Ascending aorta (tissue), 2 donors: ENCODE results near the gene MVD. TPM values are rescaled to one million over a fixed set of nuclear protein-coding genes. Genes with fewer than 3 reads are reported as not detected.

Source experiments
- DNase-seq, 2 donors: peaks; one replicate each; pipeline ENCODE4 v3.0.0-alpha.2; 2019; ENCODE audit warnings: low spot score in 2 of 2
- H3K27ac ChIP-seq, 2 donors: fragments of 200-600 bp; sonication (generic); one replicate each; pipeline ENCODE4 v1.5.1; 2016 to 2017; ENCODE audit warnings: mild to moderate bottlenecking in 1 of 2
- H3K27me3 ChIP-seq: fragments of 200-600 bp; sonication (generic); one replicate; pipeline ENCODE4 v1.5.1; 2017
- H3K36me3 ChIP-seq, 2 donors: fragments of 200-600 bp; sonication (generic); one replicate each; pipeline ENCODE4 v1.5.1; 2016
- H3K4me1 ChIP-seq, 2 donors: fragments of 200-600 bp; sonication (generic); one replicate each; pipeline ENCODE4 v1.5.1; 2016 to 2017; ENCODE audit warnings: mild to moderate bottlenecking in 1 of 2
- H3K4me3 ChIP-seq, 2 donors: fragments of 200-600 bp; sonication (generic); one replicate each; pipeline ENCODE4 v1.5.1; 2016 to 2017; ENCODE audit warnings: mild to moderate bottlenecking in 1 of 2
- H3K9me3 ChIP-seq, 2 donors: fragments of 200-600 bp; sonication (generic); one replicate each; pipeline ENCODE4 v1.5.1; 2016
- intact Hi-C: fragments of 100-400 bp; cut with DNase I; formaldehyde crosslinking; loops from one replicate; pipeline ENCODE4 v1.15.1; 2023
- total RNA-seq: library from RNA; depleted of rRNA; stranded (reverse); fragments of >200 nt; gene quantifications from one replicate; pipeline ENCODE4 v1.1.0, GENCODE V29; 2016
- TF ChIP-seq, protein P1 (sequence below), 3 experiments: fragments of 200-600 bp in 2 of 3; fragments of 450-650 bp in 1 of 3; sonication (generic) in 2 of 3; IDR thresholded peaks; one replicate each; pipeline ENCODE4 v1.5.1; 2016 to 2019; ENCODE audit warnings: antibody characterized with exemption in 3 of 3, mild to moderate bottlenecking in 1 of 3, moderate library complexity in 1 of 3

MVD gene
- total RNA-seq, 1 donor from 2014 or later, result 72.9 TPM

DNA sequence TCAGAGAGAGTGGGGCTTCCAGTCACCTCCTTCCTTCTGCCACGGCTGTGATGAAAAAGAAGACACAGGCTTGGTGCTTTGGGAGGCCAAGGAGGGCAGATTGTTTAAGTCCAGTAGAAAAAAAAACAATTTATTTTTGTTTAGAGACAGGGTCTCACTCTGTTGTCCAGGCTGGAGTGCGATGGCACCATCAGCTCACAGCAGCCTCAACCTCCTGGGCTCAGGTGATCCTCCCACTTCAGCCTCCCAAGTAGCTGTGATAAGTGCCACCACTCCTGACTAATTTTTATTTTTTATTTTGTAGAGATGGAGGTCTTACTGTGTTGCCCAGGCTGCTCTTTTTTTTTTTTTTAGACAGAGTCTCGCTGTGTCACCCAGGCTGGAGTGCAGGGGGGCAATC is 2.7 kb upstream of the MVD start:
- Histone ChIP-seq H3K4me3 (no peak overlapping the region), H3K9me3 (no peaks in the 10 kb centered on the region), H3K4me1 (peaks cover 0 to 11% of the 10 kb centered on the region in 2 donors), H3K27me3 (no peaks in the 10 kb centered on the region), H3K36me3 (no peaks in the 10 kb centered on the region), H3K27ac (no peak overlapping the region)
- no peak for DNase-seq
- TF ChIP-seq, protein P1, sequence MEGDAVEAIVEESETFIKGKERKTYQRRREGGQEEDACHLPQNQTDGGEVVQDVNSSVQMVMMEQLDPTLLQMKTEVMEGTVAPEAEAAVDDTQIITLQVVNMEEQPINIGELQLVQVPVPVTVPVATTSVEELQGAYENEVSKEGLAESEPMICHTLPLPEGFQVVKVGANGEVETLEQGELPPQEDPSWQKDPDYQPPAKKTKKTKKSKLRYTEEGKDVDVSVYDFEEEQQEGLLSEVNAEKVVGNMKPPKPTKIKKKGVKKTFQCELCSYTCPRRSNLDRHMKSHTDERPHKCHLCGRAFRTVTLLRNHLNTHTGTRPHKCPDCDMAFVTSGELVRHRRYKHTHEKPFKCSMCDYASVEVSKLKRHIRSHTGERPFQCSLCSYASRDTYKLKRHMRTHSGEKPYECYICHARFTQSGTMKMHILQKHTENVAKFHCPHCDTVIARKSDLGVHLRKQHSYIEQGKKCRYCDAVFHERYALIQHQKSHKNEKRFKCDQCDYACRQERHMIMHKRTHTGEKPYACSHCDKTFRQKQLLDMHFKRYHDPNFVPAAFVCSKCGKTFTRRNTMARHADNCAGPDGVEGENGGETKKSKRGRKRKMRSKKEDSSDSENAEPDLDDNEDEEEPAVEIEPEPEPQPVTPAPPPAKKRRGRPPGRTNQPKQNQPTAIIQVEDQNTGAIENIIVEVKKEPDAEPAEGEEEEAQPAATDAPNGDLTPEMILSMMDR (IDR thresholded peaks at IDR 0.05), result no peak
- intact Hi-C loops, result no loop called here

GRCh38 chr16:88665148-88665547 is 2.3 kb upstream of the MVD start:
- no peak for DNase-seq
- Histone ChIP-seq H3K4me1 (peaks cover 0 to 11% of the 10 kb centered on the region in 2 donors), H3K36me3 (no peaks in the 10 kb centered on the region), H3K4me3 (no peak overlapping the region), H3K27ac (no peak overlapping the region), H3K27me3 (no peaks in the 10 kb centered on the region), H3K9me3 (no peaks in the 10 kb centered on the region)
- intact Hi-C loops, result no loop called here
- TF ChIP-seq, protein P1 (IDR thresholded peaks at IDR 0.05), result no peak

DNA sequence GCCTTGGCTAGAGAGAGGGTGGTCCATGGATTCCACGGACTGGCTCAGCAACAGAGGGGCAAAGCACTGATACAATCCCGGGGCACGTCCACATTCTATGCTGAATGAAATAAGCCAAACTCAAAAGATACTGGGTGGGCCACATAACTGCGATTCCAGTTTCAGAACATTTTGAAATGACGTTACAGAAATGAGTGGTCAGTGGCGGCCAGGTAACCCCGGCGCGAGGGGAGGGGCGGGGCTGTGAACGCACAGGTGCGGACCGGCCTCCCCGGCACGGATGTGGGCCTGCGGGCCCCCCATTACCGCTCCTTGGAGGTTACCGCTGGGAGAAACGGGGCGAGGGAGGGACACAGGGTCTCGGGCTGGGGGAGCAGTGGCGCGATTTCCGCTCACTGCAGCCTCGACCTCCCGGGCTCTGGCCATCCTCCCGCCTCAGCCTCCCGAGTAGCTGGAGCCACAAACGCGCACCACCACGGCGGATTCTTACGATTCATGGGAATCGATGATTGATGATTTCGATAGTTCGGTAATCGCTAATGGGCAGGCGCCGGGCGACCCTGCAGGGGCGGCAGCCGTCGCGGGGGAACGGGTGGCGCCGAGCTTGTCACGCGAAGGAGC is 559 bp downstream of the MVD start:
- peak in 1 of 2 donors; percentile 58 for DNase-seq
- intact Hi-C loops, result loop anchor here (2.0 to 5.0 kb wide), 6 partner anchors 44 to 1038 kb away; partner anchors contain the start of genes APRT, CTU2, GALNS and RNF166

GRCh38 chr16:88661468-88661867 is 1.4 kb downstream of the MVD start:
- H3K9me3 ChIP-seq, result no peaks in the 10 kb centered on the region
- H3K4me3 ChIP-seq, result no peak overlapping the region
- H3K36me3 ChIP-seq, result peaks cover 0 to 13% of the 10 kb centered on the region in 2 donors
- TF ChIP-seq, protein P1 (IDR thresholded peaks at IDR 0.05), result no peak
- no peak for DNase-seq
- no peak overlapping the region for H3K27ac ChIP-seq
- no peaks in the 10 kb centered on the region for H3K27me3 ChIP-seq
- intact Hi-C loops, result loop anchor here (5.0 kb wide), 3 partner anchors 151 to 209 kb away; partner anchors contain the start of genes APRT, GALNS, TRAPPC2L and ZFPM1
- peaks cover 0 to 11% of the 10 kb centered on the region in 2 donors for H3K4me1 ChIP-seq

More for the DNA sequence above, 559 bp downstream of the MVD start:
- Histone ChIP-seq H3K4me3 (peak overlapping the region; percentile 87 to 89), H3K36me3 (peaks cover 0 to 9% of the 10 kb centered on the region in 2 donors), H3K4me1 (peaks cover 0 to 11% of the 10 kb centered on the region in 2 donors), H3K27me3 (no peaks in the 10 kb centered on the region), H3K27ac (peak overlapping the region; percentile 68 to 72), H3K9me3 (no peaks in the 10 kb centered on the region)
- TF ChIP-seq, protein P1 (IDR thresholded peaks at IDR 0.05), result no peak

DNA sequence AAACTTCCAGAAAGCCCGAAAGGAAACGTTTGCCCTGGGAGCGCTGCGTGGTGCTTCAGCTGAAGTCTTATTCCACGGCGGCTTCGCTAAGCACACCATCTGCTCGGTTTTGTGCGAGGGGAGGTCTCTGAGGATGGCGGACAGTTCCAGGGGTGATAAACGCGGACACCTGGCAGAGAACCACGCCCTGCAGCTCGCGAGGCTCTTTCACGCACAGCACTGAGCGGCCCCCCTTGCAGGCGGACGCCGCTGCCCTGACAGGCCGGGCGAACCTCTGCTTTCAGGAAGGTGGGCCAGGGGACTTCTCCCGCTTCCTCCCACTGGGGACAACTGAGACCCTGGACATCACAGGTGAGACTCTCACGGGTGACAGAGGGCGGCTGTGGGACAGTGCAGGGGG is 3.7 kb downstream of the MVD start:
- no peaks in the 10 kb centered on the region for H3K27me3 ChIP-seq
- H3K27ac ChIP-seq, result no peak overlapping the region
- H3K36me3 ChIP-seq, result peaks cover 10 to 34% of the 10 kb centered on the region in 2 donors
- no peak for DNase-seq
- H3K9me3 ChIP-seq, result no peaks in the 10 kb centered on the region
- TF ChIP-seq, protein P1 (IDR thresholded peaks at IDR 0.05), result no peak
- H3K4me1 ChIP-seq, result peaks cover 0 to 11% of the 10 kb centered on the region in 2 donors
- intact Hi-C loops, result no loop called here
- no peak overlapping the region for H3K4me3 ChIP-seq
